ENCODE measurements around the gene PBXIP1.
"Not testable (repeated sequence)": the region's sequence is repeated elsewhere in the genome, so short reads cannot be mapped to it uniquely, and the experiment has no call there.

PBXIP1 gene

GRCh38 chr1:154935749-154936554 is 19.9 kb downstream of the PBXIP1 start:
- no peak for DNase-seq

DNA sequence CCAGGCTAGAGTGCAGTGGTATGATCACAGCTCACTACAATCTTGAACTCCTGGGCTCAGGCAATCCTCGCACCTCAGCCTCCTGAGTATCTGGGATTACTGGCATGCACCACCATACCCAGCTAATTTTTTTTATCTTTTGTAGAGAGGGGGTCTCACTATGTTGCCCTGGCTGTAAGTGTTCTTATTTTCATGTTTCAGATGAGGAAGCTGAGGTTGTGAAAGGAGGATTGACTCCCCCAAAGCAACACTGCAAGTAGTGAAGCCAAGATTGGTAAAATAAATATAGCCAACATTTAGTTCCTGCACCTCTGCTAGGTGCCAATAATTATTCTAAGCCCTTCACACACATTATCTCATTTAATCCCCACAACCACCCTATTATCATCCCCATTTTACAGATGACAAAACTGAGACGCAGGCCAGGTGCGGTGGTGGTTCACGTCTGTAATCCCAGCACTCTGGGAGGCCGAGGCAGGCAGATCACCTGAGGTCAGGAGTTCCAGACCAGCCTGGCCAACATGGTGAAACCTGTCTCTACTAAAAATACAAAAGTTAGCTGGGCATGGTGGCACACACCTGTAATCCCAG is 21.4 kb downstream of the PBXIP1 start:
- no peak for DNase-seq

DNA sequence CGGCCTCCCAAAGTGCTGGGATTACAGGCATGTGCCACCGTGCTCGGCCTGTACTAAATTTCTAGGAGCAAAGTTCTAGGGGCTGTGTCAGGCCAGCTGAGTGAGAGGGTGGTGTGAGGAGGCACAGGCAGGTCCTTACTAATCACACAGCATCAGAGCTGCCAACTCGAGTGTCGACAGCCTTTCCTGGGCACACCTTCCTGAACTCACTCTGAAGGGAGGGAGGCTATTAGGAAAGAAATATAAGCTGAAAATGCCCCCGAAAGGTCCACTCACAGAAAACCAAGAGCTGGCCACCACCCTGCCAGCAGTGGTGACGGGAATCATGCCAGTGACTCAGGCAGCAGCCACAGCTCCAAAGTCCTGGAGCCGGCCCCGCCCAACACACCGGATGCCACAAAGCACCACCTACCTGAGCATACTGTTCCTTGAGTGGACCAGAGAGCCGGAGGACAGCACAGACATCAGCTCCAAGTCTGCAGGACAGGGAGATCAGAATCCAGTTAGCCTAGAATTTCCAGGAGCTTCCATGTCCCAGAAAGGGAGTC is 23.9 kb downstream of the PBXIP1 start:
- no peak for DNase-seq

- no peak for DNase-seq
Measured at GRCh38 chr1:154926201-154926600, 29.7 kb downstream of the PBXIP1 start.

- DNase-seq: no peak
Measured at GRCh38 chr1:154925335-154926170, 30.3 kb downstream of the PBXIP1 start.

- DNase-seq: no peak
Measured at GRCh38 chr1:154923695-154924094, 32.2 kb downstream of the PBXIP1 start.

DNA sequence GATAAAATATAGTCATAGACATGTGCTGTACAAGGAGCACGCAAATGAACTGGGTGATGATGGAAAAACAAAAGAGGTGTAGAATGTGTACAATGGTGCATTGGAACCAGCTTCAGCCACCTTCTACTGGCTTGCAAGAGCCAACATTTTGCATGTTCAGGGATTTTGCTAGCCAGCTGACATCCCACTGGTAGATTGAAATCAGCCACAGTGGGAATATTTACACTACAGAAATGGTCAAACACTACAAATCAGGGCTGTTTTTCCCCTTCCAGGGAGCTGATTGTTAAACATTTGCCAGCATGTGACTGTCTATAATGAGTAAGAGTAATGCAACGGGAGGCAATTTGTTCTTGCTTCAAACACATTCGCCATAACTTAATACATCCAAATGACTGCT is 42.6 kb downstream of the PBXIP1 start:
- no peak for DNase-seq

- no peak for DNase-seq
Measured at GRCh38 chr1:154912755-154913154, 43.1 kb downstream of the PBXIP1 start.

GRCh38 chr1:154911691-154912550 is 44.0 kb downstream of the PBXIP1 start:
- DNase-seq: no peak

- DNase-seq: no peak
Measured at GRCh38 chr1:154910851-154911250, 45.0 kb downstream of the PBXIP1 start.

- DNase-seq: no peak
Measured at GRCh38 chr1:154908937-154909336, 47.0 kb downstream of the PBXIP1 start.

GRCh38 chr1:154908129-154908528 is 47.8 kb downstream of the PBXIP1 start:
- DNase-seq: not testable (repeated sequence)

- DNase-seq: no peak
Measured at GRCh38 chr1:154906621-154907081, 49.2 kb downstream of the PBXIP1 start.

GRCh38 chr1:154902938-154903566 is 52.8 kb downstream of the PBXIP1 start:
- DNase-seq: no peak

DNA sequence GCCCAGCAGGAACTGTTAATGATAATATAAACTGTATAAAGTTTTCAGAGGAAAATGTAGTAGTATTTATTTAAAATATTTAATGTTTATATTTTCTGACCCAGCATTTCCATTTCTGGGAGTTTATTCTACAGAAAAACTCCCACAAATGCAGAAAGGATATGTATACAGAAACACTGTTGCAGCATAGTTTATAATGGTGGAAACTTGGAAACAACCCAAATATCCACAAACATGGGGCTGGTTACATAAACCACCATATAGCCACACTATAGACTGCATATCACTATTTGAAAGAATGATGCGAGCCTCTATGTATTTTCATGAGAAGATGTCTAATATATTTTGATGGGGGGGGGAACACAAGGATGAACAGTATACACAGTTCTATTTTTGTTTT is 54.3 kb downstream of the PBXIP1 start:
- DNase-seq: no peak

- DNase-seq: no peak
Measured at GRCh38 chr1:154899041-154899440, 56.9 kb downstream of the PBXIP1 start.

DNA sequence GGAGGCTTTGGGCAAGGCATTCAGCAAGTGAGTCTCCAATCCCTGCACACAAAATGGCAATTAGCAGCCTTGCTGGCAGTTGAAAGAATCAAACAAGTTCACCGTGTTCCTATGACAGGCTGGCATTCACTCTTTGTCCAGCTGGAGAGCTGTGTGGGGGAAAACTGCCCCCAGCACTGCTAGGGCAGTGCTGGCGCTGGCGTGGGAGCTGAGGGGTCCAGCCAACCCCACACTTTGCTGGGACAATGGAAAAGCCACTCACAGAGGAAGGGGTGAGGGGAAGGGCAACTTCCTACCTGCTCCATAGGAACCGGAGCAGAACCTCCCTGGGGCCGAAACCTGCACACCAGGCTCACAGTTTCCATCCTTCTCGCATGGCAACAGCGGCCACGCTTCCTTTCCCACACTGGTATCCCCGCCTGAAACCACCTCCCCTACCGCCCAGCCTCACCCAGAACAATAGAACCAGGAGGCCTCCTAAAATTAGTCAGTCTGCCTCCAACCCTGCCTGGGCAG is 59.1 kb downstream of the PBXIP1 start:
- DNase-seq: no peak

DNA sequence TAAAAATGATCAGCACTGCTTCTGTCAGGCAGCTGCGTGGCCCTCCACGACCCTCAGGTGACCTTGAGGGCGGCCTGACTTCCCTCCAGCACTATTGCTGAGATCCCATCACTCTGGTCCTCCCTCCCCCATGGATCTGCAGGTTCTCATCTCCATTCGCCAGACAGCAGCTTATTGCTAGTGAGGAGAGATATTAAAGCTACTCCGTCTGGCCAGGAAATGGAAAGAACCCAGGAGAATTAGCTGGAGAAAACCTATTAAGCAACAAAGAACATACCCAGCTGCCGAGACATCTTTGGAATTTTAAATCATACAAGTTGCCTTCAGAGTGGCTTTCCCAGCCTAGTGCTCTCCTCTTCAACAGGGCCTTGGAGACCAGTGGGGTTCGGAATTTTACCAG is 60.1 kb downstream of the PBXIP1 start:
- no peak for DNase-seq
